ENCODE results near the gene PTPRN2. TPM values are rescaled to one million over a fixed set of nuclear protein-coding genes. Genes with fewer than 3 reads are reported as not detected.

PTPRN2 gene
- total and polyA plus RNA-seq, 9 of the 15 experiments (the other 6 are each of a cell fraction or from before 2014, with no cell fraction given) = not detected

- no peak for TF ChIP-seq AFF1 (IDR thresholded peaks at IDR 0.05; ENCODE audit: low read depth in 1 of 2, partially characterized antibody in 2 of 2)
- no peak for TF ChIP-seq FOXM1 (IDR thresholded peaks at IDR 0.05; ENCODE audit: low read depth)
- TF ChIP-seq FOXM1 (CRISPR knock-in tag; IDR thresholded peaks at IDR 0.05; ENCODE audit: low read depth) = no peak
Observed at GRCh38 chr7:158461824-158462223, 125.8 kb downstream of the PTPRN2 start (continued).

DNA sequence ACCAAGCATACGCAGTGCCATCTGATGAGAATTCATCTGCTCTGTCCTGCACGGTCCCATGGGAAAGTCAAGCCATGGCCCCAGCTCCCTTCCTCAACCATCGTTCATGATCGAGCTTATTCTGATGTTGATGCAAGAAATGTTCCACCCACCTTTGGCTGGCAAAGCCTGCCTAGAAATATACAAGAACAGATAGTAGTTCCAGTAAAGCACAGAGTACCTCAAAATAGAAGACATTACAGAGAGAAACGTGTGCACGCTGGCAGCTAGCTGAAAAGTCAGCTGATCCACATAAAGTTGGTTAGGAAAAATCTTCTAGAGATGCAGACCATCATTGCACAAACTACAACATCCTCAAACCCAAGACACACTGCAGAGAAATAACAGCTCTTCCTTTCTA, 127.0 kb downstream of the PTPRN2 start:
- Histone ChIP-seq H2AFZ (ENCODE audit: low read depth, low read length) (no peak overlapping the region), H3K27ac (ENCODE audit: extremely low read depth, low read depth, low read length) (no peak overlapping the region), H3K4me1 (replicated peaks in 1 of 2; ENCODE audit: control insufficient read depth in 2 of 2, insufficient read depth in 2 of 2, low read length in 2 of 2) (peaks cover 0 to 7% of the 10 kb centered on the region in 2 experiments; a peak in 1 of 5 replicates), H4K20me1 (replicated peaks; ENCODE audit: control insufficient read depth, insufficient read depth, low read length) (peaks cover 4% of the 10 kb centered on the region; the same call in 1 of the 2 replicates), H3K4me2 (ENCODE audit: insufficient read depth, low read length) (no peak overlapping the region), H3K27me3 (ENCODE audit: control insufficient read depth in 2 of 2, insufficient read depth in 2 of 2, low read length in 2 of 2) (peaks cover 34 to 60% of the 10 kb centered on the region in 2 experiments; a peak in 4 of 5 replicates), H3K9ac (ENCODE audit: insufficient read depth in 1 of 2, low read depth in 2 of 2, low read length in 2 of 2) (no peak overlapping the region), H3K36me3 (ENCODE audit: control insufficient read depth, insufficient read depth, low read length) (no peaks in the 10 kb centered on the region), H3K4me3 (no peak overlapping the region), H3K9me3 (replicated peaks; ENCODE audit: control insufficient read depth, insufficient read depth, low read depth, low read length) (no peaks in the 10 kb centered on the region), H3K9me1 (ENCODE audit: control insufficient read depth, insufficient read depth, low read length) (no peaks in the 10 kb centered on the region), H3K79me2 (ENCODE audit: control insufficient read depth, insufficient read depth, low read length) (no peaks in the 10 kb centered on the region)
- ATAC-seq (no peak), DNase-seq (ENCODE audit: extremely low read depth in 1 of 4, low spot score in 3 of 4) (no peak), FAIRE-seq (no peak)
- in situ Hi-C loops (cut with MboI) = no loop called here
- WGBS (ENCODE audit: insufficient coverage, low coverage, missing lambda C conversion rate) = 2% methylated on average over 6 of the region's 6 CpGs
- POLR2A ChIA-PET = no interaction called here
- intact Hi-C loops (cut with micrococcal nuclease) = no loop called here
- BruUV-seq (replicated peaks) = no TSS peak
- CTCF ChIA-PET (ENCODE audit: low intra/inter-chr PET ratio) = no interaction called here
- TF ChIP-seq ARHGAP35 (IDR thresholded peaks at IDR 0.05; ENCODE audit: partially characterized antibody) (no peak), CBX5 (IDR thresholded peaks at IDR 0.05; ENCODE audit: borderline replicate concordance, low read depth) (no peak), TFAM (CRISPR knock-in tag; conservative IDR thresholded peaks at IDR 0.05) (no peak), MYC (IDR thresholded peaks at IDR 0.05; ENCODE audit: low read depth, low read length) (no peak), MYC (CRISPR knock-in tag; IDR thresholded peaks at IDR 0.05; ENCODE audit: borderline replicate concordance, low read depth) (no peak), ASH1L (IDR thresholded peaks at IDR 0.05; ENCODE audit: borderline replicate concordance, low read depth, partially characterized antibody) (no peak), OTX1 (CRISPR knock-in tag; IDR thresholded peaks at IDR 0.05) (no peak), HES1 (IDR thresholded peaks at IDR 0.05; ENCODE audit: low read depth) (no peak)
- TF ChIP-seq, protein P1, sequence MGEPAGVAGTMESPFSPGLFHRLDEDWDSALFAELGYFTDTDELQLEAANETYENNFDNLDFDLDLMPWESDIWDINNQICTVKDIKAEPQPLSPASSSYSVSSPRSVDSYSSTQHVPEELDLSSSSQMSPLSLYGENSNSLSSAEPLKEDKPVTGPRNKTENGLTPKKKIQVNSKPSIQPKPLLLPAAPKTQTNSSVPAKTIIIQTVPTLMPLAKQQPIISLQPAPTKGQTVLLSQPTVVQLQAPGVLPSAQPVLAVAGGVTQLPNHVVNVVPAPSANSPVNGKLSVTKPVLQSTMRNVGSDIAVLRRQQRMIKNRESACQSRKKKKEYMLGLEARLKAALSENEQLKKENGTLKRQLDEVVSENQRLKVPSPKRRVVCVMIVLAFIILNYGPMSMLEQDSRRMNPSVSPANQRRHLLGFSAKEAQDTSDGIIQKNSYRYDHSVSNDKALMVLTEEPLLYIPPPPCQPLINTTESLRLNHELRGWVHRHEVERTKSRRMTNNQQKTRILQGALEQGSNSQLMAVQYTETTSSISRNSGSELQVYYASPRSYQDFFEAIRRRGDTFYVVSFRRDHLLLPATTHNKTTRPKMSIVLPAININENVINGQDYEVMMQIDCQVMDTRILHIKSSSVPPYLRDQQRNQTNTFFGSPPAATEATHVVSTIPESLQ (CRISPR knock-in tag; IDR thresholded peaks at IDR 0.05) = no peak
